Right ventricle myocardium superior (tissue), 1 donor: ENCODE measurements around the gene ACAD11. TPM values are rescaled to one million over a fixed set of nuclear protein-coding genes. Genes with fewer than 3 reads are reported as not detected.
"Not testable (repeated sequence)": the region's sequence is repeated elsewhere in the genome, so short reads cannot be mapped to it uniquely, and the experiment has no call there.

Source experiments
- ATAC-seq: fragments of 200-7000 bp; cut with Tn5 transposase; one replicate; pipeline ENCODE4 v1.9.1; 2020; ENCODE audit warnings: mild to moderate bottlenecking; ENCODE audit not compliant: poor library complexity
- DNase-seq: peaks from one replicate; pipeline ENCODE4 v3.0.0-alpha.2; 2020
- intact Hi-C: fragments of 100-400 bp; cut with DNase I; formaldehyde crosslinking; loops from one replicate; pipeline ENCODE4 v1.11.2; 2022
- total RNA-seq: library from RNA; stranded (reverse); fragmentation: NEBNext Ultra II Directional; extraction: Animal tissue kit (Norgen Biotek cat#: 25700); gene quantifications from one replicate; pipeline ENCODE4 v1.2.1, GENCODE V29; 2021
- donor health status: DM: no; HTN: yes; CAD: no; lungs with severe emphysema.

Gene ACAD11
- total RNA-seq, 1 donor from 2014 or later: 14.7 TPM

DNA sequence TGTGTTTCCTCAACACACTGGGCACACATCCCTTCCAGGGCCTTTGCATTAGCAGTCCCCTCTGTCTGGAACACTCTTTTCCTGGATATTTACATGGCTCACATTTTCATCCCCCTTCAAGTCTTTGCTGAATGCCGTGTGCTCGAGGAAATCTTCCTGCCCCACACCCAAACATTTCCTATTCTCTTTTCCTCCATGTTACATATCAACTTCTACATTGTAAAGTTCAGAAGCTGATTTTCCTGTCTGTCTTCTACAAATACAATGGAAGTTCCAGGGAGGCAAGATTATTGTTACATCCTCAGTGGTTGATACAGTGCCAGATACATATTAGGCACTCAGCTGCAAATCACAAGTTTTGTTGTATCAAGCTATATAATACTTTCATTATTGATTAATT is 4.1 kb downstream of the ACAD11 start:
- no peak for DNase-seq
- no peak for ATAC-seq
- intact Hi-C loops: no loop called here

DNA sequence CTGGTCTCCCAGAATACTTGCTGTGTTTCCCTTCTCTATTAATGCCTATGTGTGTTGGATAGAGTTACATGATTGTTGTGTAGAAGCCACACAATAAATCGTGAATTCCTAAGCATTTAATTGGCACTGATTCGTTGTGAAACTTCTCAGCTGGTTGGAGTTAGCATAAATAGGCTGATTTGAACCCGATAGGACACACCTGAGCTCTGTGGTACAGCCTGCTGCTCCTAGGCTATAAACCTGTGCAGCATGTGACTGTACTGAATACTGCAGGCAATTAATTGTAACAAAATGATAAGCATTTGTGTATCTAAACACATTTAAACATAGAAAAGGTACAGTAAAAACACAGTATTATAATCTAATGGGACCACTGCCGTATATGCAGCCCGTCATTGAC is 4.9 kb downstream of the ACAD11 start:
- ATAC-seq (no peak), DNase-seq (no peak)
- intact Hi-C loops: no loop called here

DNA sequence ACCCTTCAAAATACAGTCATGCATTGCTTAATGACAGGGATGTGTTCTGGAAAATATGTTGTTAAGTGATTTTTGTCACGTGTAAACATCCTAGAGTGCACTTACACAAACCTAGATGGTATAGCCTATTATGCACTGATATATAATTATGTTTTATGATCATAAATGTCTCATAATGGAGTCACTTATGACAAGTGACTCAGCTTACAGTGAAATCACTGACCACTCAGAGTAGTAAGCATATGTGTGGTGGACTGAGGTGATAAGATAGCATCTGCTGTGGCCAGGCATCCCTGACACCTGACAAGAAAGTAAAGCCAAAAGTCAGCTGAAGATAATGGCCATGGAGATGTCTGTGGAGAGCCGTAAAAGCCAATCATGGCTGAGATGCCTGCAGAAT is 5.4 kb downstream of the ACAD11 start:
- DNase-seq (no peak), ATAC-seq (no peak)
- intact Hi-C loops: no loop called here

DNA sequence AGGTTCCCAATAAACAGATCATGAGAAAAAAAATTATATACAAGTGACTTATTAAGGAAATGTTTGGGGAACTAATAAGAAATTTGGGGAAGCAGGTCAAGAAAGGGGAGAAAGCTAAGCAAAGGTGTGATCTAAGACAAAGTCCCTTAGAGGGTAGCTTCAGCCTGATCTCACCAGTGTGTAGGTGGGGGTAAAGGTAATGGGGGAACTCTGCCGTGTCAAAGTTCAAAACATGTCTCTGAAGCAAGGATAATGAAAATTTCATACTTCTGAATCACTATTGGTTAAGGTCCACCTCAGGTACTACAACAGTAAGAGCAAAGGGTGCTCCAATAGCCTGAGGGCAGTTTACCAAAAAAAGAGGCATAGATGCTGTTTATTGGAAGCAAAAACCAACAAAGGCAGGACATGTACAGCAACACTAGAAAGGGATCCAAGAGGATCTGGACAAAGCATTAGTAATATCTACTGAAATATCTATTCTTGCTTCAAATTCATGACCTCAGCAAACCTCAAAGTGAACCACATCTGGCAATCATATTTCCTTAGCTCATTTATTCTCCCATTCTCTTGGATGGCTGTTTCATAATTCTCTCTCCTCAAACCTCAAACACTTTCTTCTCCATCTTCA is 6.9 kb downstream of the ACAD11 start:
- DNase-seq (no peak), ATAC-seq (no peak)
- intact Hi-C loops: no loop called here

DNA sequence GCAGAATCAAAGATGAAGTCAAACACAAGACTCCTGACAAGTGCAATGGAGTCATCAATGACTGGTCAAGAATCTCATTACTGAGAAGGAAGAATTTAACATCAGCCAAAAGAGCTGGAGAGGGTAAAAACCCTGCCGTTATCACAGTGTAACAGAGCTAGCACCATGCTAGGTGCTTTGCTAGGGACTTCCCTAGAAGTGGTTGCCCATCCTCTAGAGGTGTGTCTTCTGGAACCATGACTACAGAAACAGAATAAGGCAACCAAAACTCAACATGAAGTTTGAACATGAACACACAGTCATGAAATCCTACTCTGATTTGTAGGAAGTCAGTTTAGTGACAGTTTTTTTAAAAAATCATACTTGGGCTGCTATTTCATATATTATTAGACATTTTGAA is 9.5 kb downstream of the ACAD11 start:
- ATAC-seq: no peak
- DNase-seq: no peak
- intact Hi-C loops: no loop called here

DNA sequence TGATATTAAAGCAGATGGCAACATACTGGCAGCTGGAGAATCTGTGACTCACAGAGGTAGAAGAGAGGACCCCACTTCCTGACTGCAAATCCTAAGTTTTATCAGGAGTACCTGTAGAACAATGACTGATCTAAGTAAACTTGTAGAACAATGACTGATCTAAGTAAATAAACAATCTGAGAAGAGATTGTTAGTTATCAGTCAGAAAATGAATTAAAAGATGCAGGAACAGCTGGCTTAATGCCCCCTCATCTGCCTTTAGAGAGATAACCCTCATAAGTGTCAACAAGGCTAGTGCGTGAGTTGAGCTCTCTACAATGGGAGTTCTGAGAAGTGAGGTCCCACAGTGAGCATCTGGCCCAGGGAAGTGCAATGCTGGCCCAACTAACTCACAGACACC is 14.6 kb downstream of the ACAD11 start:
- no peak for ATAC-seq
- intact Hi-C loops: loop anchor here (2.0 kb wide), 1 partner anchor 112 kb away; no protein-coding TSS in a partner anchor
- no peak for DNase-seq

DNA sequence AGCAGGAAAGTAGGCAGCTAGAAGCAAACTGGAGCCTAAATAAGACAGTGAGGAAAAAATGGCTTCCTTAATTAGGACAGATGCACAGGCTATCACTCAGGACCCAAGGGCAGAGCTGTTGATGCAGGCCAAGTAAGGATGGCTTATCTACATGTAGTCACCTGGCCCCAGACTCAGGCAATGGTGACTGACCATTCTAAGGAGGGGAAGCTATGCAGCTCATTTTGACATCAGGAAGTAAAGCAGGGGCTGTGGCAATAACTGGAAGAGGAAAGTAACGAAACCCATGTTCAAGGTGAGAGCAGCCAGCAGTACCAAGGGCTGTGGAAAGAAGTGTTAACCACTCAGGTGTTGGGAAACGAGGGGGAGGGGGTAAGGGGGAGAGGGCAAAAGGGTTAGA is 16.2 kb downstream of the ACAD11 start:
- DNase-seq (no peak), ATAC-seq (no peak)
- intact Hi-C loops: no loop called here

DNA sequence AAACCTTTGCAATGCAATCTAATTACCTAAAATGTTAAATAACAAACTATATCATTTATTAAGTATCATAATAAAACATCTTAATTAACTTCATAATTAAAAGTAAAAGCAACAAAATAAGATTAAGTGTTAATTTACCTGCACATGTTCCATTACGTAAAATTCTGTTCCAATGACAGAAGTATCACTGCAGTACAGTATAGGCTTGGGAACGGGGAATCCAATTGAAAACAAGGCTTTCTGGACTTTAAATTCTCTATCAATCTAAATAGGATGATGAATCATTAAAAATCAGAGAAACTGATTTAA is 17.1 kb downstream of the ACAD11 start:
- no peak for DNase-seq
- intact Hi-C loops: no loop called here
- ATAC-seq: no peak

DNA sequence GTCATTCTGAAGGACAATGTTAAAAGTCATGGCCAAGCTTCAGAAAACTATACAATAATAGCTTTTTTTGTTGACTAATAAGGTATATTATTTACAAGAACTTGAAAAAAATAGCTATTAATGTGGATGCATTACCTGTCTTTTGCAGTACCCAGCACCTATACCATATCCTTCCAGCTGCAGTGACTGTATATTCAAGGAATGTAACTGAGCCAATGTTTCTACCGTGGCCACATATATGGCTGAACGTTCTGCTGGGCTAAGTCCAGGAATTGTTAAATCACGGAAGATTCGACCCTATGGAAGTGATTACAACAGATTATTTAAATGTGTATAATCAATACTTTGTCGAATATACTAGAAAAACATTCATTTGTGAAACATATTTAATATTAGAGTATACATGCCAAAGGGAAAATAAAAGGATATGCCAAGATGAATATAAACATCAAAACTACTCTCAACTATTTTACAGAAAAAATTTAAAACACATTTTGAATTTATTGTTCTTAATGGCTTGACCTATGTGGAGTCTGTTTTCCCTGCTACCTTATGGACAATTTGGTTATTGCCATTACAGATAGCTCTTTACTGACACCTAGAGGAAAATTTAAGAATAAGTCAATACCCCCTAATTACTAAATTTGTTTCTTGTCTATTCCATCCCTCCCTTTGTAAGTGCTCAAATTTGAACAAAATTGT is 17.6 kb downstream of the ACAD11 start:
- DNase-seq (no peak), ATAC-seq (peak; percentile 71)
- intact Hi-C loops: no loop called here

DNA sequence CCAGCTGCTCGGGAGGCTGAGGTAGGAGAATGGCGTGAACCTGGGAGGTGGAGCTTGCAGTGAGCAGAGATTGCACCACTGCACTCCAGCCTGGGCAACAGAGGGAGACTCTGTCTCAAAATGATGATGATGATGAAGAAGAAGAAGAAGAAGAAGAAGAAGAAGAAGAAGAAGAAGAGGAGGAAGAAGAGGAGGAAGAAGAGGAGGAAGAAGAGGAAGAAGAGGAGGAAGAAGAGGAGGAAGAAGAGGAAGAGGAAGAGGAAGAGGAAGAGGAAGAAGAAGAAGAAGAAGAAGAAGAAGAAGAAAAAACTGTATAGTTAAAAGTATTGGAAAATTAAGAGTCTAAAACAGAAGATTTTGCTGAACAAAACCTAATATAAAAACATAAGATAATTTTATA is 18.2 kb downstream of the ACAD11 start:
- ATAC-seq, intact Hi-C loops: not testable (repeated sequence)

DNA sequence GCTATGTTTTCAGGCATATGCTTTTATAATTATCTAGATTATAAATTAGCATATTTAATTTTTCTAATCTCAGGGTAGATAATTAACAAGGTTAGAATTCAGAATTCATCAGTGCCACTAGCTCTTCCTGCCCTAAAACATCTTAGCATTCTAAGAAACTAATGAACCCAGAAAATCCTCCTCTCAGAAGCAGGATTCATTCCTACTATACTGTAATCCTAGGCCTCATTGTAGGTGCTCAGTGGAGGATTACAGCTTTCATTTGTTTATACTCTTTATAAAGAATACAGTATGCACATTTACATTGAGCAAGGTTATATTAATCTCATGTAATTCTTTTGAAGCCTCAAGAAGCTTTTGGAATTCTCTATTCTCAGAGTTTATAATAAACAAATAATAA is 20.9 kb downstream of the ACAD11 start:
- intact Hi-C loops: no loop called here

More for the DNA sequence above, 18.2 kb downstream of the ACAD11 start:
- not testable (repeated sequence) for DNase-seq

DNA sequence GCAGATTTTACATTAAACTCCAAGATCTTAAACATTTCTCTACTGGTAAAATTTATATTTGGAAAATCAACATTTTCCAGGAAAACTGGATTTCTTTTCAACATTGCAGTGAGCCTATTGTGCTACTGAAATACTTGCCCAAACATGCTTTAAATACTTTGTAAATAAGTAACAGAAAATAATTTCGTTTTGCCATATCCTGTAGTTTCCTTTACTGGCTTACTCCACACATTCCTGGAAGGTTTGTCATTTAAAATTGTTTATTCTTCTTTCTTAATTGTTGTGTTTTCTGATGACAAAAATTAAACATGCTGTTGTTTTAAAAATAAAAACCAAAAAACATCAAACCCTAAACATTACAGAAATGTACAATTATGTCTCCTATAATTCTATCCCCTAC is 22.0 kb downstream of the ACAD11 start:
- DNase-seq (no peak), ATAC-seq (no peak)
- intact Hi-C loops: no loop called here

More for the DNA sequence above, 20.9 kb downstream of the ACAD11 start:
- DNase-seq: no peak
- no peak for ATAC-seq

DNA sequence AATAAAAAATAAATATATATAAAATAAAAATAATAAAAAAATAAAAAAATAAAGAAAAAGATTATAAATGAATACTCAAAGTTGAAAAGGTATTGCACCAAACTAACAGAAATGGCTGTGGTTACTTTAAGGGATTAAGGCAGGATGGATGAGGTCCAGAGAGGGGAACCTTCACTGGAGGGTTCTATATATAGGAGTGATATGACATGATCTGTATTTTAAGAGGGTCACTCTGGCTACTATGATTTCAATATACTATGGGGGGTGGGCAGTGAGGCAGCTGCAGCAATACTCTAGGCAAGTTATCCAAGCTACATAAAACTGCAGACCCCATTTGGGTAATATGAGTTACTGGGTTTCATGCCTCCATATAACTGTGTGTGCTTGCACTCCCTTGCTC is 24.6 kb downstream of the ACAD11 start:
- DNase-seq (no peak), ATAC-seq (peak; percentile 71)
- intact Hi-C loops: no loop called here

DNA sequence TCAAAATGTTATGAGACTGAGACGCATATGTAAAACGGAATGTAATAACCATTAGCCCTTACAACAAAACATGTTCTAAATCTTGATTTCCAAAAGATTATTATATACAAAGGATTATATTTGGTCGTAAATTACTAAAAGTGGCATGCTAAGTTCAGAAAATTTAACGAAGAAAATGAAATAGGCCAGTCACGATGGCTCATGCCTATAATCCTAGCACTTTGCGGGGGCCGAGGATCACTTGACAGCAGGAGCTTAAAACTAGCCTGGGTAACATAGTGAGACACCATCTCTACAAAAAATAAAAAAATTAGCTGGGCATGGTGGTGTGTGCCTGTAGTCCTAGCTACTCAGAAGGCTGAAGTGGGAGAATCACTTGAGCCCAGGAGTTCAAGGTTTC is 29.0 kb downstream of the ACAD11 start:
- ATAC-seq (no peak), DNase-seq (no peak)
- intact Hi-C loops: no loop called here

DNA sequence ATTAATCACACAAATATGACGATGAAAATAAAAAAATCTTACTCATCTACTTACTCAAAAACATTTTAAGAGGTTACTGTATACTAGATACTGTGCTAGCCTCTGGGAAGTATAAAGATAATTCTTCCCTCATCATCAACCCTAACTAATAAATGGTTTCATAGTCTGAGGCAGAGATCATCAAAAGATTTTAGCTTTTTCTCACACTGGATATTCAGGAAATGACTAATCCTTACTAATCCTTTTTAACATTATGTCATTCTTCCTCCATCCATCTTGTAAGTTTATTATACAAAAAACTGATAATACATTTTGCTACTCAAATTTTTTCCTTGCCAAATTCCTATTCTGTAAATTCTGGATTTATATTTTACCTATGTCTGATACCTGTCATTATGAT is 29.7 kb downstream of the ACAD11 start:
- intact Hi-C loops: no loop called here
- DNase-seq (no peak), ATAC-seq (no peak)

DNA sequence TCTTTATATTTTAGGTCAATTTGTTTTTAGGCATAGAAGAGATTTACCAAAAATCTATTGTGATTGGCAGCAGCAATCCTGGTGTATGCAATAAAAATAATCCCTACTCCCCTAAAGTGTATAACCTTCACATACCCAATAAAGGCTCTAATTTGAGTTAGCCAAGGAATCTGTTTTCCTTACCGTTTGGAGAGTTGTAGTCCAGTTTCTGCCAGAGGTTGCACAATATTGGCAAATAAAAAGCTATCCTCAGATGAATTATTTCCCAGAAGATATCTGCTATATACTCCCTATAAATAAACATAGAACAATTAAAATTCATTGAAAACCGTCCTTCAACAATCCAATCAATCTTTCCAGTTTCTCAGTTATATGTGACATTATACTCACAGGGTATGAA is 31.5 kb downstream of the ACAD11 start:
- DNase-seq: no peak
- intact Hi-C loops: no loop called here
- ATAC-seq: peak; percentile 55

DNA sequence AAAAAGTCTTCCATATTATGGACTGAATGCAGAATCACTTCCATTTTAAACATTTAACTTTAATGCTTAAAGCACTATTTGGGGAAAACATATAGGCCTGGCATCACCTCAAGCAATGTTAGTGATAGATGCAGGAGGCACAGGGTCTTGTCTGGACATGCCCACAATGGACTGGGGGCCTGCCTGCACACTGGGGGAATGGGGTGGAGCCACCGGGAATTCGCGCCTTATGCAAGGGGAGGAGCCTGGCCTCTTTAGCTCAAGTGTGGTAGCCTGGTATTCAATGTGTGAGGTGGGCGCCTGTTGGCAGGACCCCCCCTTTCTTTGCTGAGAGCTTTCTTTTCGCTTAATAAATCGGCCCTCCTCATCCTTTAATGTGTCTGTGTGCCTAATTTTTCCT is 32.7 kb downstream of the ACAD11 start:
- DNase-seq (no peak), ATAC-seq (no peak)
- intact Hi-C loops: no loop called here

DNA sequence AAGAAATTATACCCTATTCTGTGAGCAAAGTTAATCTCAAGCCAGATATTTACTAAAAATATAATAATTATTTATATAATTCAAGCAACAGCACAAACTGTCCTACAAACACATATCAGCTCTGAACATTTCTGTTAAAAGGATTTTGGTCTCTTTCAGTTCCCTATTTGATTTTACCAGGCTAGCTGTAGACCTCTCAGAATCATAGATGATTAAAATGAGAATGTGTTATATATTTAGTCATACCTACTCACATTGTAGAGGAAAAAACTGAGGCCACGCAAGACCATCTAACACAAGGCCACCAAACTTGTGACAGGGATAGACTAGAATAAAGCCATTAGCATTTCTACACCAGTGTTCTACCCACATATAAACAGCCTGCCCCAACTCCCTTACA is 34.0 kb downstream of the ACAD11 start:
- intact Hi-C loops: no loop called here
- ATAC-seq (no peak), DNase-seq (no peak)

DNA sequence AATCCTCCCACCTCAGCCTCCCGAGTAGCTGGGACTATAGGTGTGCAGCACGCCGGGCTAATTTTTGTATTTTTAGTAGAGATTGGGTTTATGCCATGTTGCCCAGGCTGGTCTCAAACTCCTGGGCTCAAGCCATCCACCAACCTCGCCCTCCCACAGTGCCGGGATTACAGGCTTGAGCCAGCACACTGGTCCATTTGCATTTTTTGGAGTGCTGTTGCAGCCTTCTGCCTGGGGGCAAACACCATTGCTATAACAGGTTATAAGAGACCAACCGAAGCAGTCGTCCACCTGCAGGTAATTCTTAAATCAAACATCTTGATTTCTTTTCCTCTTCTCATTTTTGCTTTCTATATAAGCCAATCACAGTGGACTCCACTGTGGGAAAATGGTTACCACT is 34.8 kb downstream of the ACAD11 start:
- intact Hi-C loops: no loop called here
- ATAC-seq: no peak
- DNase-seq: no peak

DNA sequence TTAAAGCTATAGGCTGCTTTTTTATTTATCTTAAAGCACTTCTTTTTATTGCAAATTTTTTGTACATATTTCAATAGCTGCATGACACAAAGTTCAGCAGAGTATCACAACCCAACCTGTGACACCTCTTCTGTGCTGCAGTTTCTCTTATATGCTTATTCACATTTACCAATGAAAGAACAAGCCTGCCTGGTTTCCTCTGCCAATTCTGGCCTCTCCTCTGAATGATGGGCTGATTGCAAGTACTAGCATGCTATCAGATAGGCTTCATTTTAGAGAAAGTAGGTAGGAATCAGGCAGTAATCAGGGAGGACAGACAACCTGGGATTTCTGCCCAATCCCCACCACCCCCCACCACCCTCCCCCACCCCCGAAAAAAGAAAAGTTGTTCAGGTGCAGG is 36.0 kb downstream of the ACAD11 start:
- intact Hi-C loops: no loop called here
- ATAC-seq (no peak), DNase-seq (no peak)

DNA sequence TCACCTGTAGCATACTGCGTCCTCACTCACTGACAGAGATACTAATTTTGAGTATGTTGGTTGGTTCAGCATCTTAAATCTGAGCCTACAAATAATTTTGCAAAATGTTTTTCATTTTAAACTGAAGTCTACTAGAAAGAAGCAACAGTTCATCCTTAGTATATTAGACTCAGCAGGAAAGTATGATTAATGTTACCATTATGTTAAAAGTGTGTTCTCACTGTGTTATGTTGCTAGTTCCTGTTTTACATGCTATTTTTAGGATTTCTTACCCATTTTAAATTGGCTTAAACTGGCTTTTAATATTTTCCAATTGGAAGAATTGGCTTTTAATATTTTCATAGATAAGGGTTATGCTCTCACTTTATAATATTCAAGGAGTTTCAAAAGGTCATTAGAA is 36.8 kb downstream of the ACAD11 start:
- no peak for DNase-seq
- no peak for ATAC-seq
- intact Hi-C loops: no loop called here
